Endothelial cell of umbilical vein (primary cell): ENCODE measurements around the gene MTG1. TPM values are rescaled to one million over a fixed set of nuclear protein-coding genes. Genes with fewer than 3 reads are reported as not detected.

Source experiments
- BruUV-seq: library from RNA; stranded (reverse); fragments of 400-500 nt; replicated peaks from 2 replicates; lab custom pipeline; 2021; lab: Mats Ljungman, UMichigan
- CTCF ChIA-PET: fragments of 300-600, 350-600 bp; sonication (Branson Sonifier 250); formaldehyde crosslinking; loops from one replicate; lab custom pipeline; 2021; ENCODE audit warnings: antibody characterized with exemption, inconsistent platforms; lab: Charles Lee
- POLR2A ChIA-PET: fragments of 300-600, 350-600 bp; sonication (Branson Sonifier 250); formaldehyde crosslinking; loops from one replicate; lab custom pipeline; 2021; ENCODE audit warnings: antibody characterized with exemption, inconsistent platforms; lab: Charles Lee
- DNase-seq: peaks from one replicate; pipeline ENCODE4 v3.0.0-alpha.2; 2011; ENCODE audit warnings: low read depth, low spot score
- FAIRE-seq: peaks from 2 replicates; lab custom pipeline; 2011; peaks lifted over from hg19 to GRCh38; lab: Jason Lieb, UNC
- H2AFZ ChIP-seq: 2 replicates; pipeline ENCODE4 v1.6.0; 2012; ENCODE audit warnings: low read depth, low read length, control low read depth, inconsistent platforms
- H3K27ac ChIP-seq: 2 replicates; pipeline ENCODE4 v1.5.1; 2011; ENCODE audit warnings: low read depth, mild to moderate bottlenecking, control low read depth, low read length, moderate library complexity; ENCODE audit not compliant: insufficient read depth
- H3K27me3 ChIP-seq, 2 experiments: 2 replicates each; pipeline versions ENCODE4 v1.6.0 to v1.6.1; 2011; ENCODE audit warnings: low read length in 2 of 2, mixed read lengths in 1 of 2; ENCODE audit not compliant: control insufficient read depth in 2 of 2, insufficient read depth in 2 of 2
- H3K36me3 ChIP-seq, 2 experiments: 2 replicates in 1 of 2; 3 replicates in 1 of 2; pipeline ENCODE4 v1.5.1; 2011; ENCODE audit warnings: low read length in 2 of 2, mild to moderate bottlenecking in 1 of 2, moderate library complexity in 1 of 2; ENCODE audit not compliant: control insufficient read depth in 2 of 2, insufficient read depth in 2 of 2; ENCODE audit errors: extremely low read depth in 1 of 2
- H3K4me1 ChIP-seq: 3 replicates; pipeline ENCODE4 v1.5.1; 2011; ENCODE audit warnings: mild to moderate bottlenecking, low read length; ENCODE audit not compliant: control insufficient read depth, insufficient read depth; ENCODE audit errors: extremely low read depth
- H3K4me2 ChIP-seq: 2 replicates; pipeline ENCODE4 v1.6.1; 2011; ENCODE audit warnings: low read length, control low read depth, mixed read lengths; ENCODE audit not compliant: insufficient read depth
- H3K4me3 ChIP-seq, 3 experiments: fragments of 200-600 bp in 1 of 3; sonication (generic), shearing (Covaris generic) in 1 of 3; replicated peaks in 1 of 3; 2 replicates each; pipeline ENCODE4 v1.5.1; 2011 to 2016; ENCODE audit warnings: control low read depth in 3 of 3, low read length in 3 of 3, mild to moderate bottlenecking in 2 of 3, inconsistent platforms in 1 of 3, low read depth in 1 of 3, moderate library complexity in 1 of 3; ENCODE audit not compliant: insufficient read depth in 1 of 3
- H3K79me2 ChIP-seq: 2 replicates; pipeline ENCODE4 v1.6.0; 2012; ENCODE audit warnings: low read length, inconsistent platforms; ENCODE audit not compliant: control insufficient read depth, insufficient read depth
- H3K9ac ChIP-seq: replicated peaks from 2 replicates; pipeline ENCODE3; 2011; ENCODE audit warnings: low read length, control low read depth; ENCODE audit not compliant: insufficient read depth; ENCODE audit errors: extremely low read depth
- H3K9me1 ChIP-seq: replicated peaks from 3 replicates; pipeline ENCODE4 v1.6.0; 2011; ENCODE audit warnings: mild to moderate bottlenecking, low read length; ENCODE audit not compliant: control insufficient read depth, insufficient read depth; ENCODE audit errors: extremely low read depth
- H3K9me3 ChIP-seq: replicated peaks from 2 replicates; pipeline ENCODE4 v1.5.1; 2012; ENCODE audit warnings: low read length, inconsistent platforms; ENCODE audit not compliant: control insufficient read depth, insufficient read depth
- H4K20me1 ChIP-seq: replicated peaks from 2 replicates; pipeline ENCODE3; 2011; ENCODE audit warnings: mild to moderate bottlenecking, low read length; ENCODE audit not compliant: control insufficient read depth, insufficient read depth; ENCODE audit errors: extremely low read depth
- CTCF ChIP-seq, 2 donors: IDR thresholded peaks; 1 replicate in 1 of 2; 2 replicates in 1 of 2; pipeline ENCODE4 v1.5.1; 2011; ENCODE audit warnings: low read length in 2 of 2, mild to moderate bottlenecking in 2 of 2, moderate library complexity in 2 of 2, control low read depth in 1 of 2, inconsistent platforms in 1 of 2, low read depth in 1 of 2; ENCODE audit not compliant: insufficient read depth in 1 of 2; ENCODE audit errors: extremely low read depth in 1 of 2
- EZH2 ChIP-seq: IDR thresholded peaks from 2 replicates; pipeline ENCODE4 v1.6.1; 2012; ENCODE audit warnings: borderline replicate concordance, low read depth, mild to moderate bottlenecking, moderate library complexity, low read length, inconsistent platforms; ENCODE audit not compliant: severe bottlenecking
- FOS ChIP-seq: IDR thresholded peaks from 2 replicates; pipeline ENCODE4 v1.6.1; 2011; ENCODE audit warnings: mild to moderate bottlenecking, low read length, moderate library complexity, borderline replicate concordance; ENCODE audit not compliant: insufficient read depth
- GATA2 ChIP-seq: IDR thresholded peaks from 2 replicates; pipeline ENCODE4 v1.7.0; 2011; ENCODE audit warnings: low read depth, mild to moderate bottlenecking, moderate library complexity, mixed read lengths, low read length; ENCODE audit not compliant: insufficient read length, insufficient read depth
- JUN ChIP-seq: IDR thresholded peaks from 2 replicates; pipeline ENCODE4 v1.6.1; 2011; ENCODE audit warnings: borderline replicate concordance, low read depth; ENCODE audit not compliant: insufficient read length, insufficient read depth
- MAX ChIP-seq: IDR thresholded peaks from 2 replicates; pipeline ENCODE4 v1.6.1; 2011; ENCODE audit not compliant: insufficient read depth, insufficient read length
- MYC ChIP-seq: IDR thresholded peaks from one replicate; pipeline ENCODE4 v1.6.1; 2011; ENCODE audit warnings: mild to moderate bottlenecking, low read depth, low read length
- POLR2A ChIP-seq: IDR thresholded peaks from 2 replicates; pipeline ENCODE4 v1.6.1; 2012; ENCODE audit warnings: low read depth, mild to moderate bottlenecking, control low read depth, low read length
- POLR2AphosphoS5 ChIP-seq: IDR thresholded peaks from 2 replicates; pipeline ENCODE4 v1.6.1; 2012; ENCODE audit warnings: low read depth, mild to moderate bottlenecking, control low read depth, low read length, moderate library complexity; ENCODE audit not compliant: insufficient read depth
- dilution Hi-C: fragments of 300-500 bp; cut with MboI; formaldehyde crosslinking; loops from one replicate; pipeline ENCODE4 v1.15.0; 2019; ENCODE audit warnings: low sequenced_read_pairs; ENCODE audit not compliant: extremely low pct_ligation_motif_present
- intact Hi-C: fragments of 100-400 bp; cut with micrococcal nuclease; formaldehyde crosslinking; loops from one replicate; pipeline ENCODE4 v1.10.0; 2022
- polyA plus RNA-seq, 4 experiments: library from polyadenylated mRNA; depleted of rRNA in 3 of 4; stranded (reverse) in 3 of 4; unstranded in 1 of 4; fragments of >200 nt; gene quantifications; 2 replicates each; pipeline versions ENCODE4 v1.2.1 to v1.2.3, GENCODE V29; 2011 to 2012; ENCODE audit warnings: missing spikeins in 1 of 4
- total RNA-seq: library from RNA; stranded (reverse); gene quantifications from 2 replicates; pipeline ENCODE4 v1.2.3, GENCODE V29; 2021

The MTG1 gene
- total and polyA plus RNA-seq, 2 donors (not counting 3 experiments of a cell fraction or from before 2014, with no cell fraction given) = 66.5 to 91.6 TPM

- H4K20me1 ChIP-seq = no peaks in the 10 kb centered on the region
- no peak overlapping the region for H3K9ac ChIP-seq
- peaks cover 11 to 20% of the 10 kb centered on the region in 2 experiments for H3K36me3 ChIP-seq
- BruUV-seq = no TSS peak
- intact Hi-C loops = no loop called here
- H2AFZ ChIP-seq = no peak overlapping the region
- H3K9me3 ChIP-seq = no peaks in the 10 kb centered on the region
- no peak for DNase-seq
- ChIA-PET CTCF (no interaction called here), POLR2A (no interaction called here)
- peaks cover 58% of the 10 kb centered on the region for H3K79me2 ChIP-seq
- no peaks in the 10 kb centered on the region for H3K27me3 ChIP-seq
- H3K9me1 ChIP-seq = peaks cover 2% of the 10 kb centered on the region
- dilution Hi-C loops = no loop called here
- H3K4me3 ChIP-seq = no peak overlapping the region
- H3K27ac ChIP-seq = no peak overlapping the region
- H3K4me2 ChIP-seq = no peak overlapping the region
- TF ChIP-seq POLR2AphosphoS5 = no peak
- no peak for TF ChIP-seq MAX
- H3K4me1 ChIP-seq = no peaks in the 10 kb centered on the region
- no peak for FAIRE-seq
Observed at GRCh38 chr10:133405844-133406527, 12.0 kb downstream of the MTG1 start.

- Histone ChIP-seq H3K36me3 (peaks cover 7 to 11% of the 10 kb centered on the region in 2 experiments), H3K27ac (no peak overlapping the region), H2AFZ (no peak overlapping the region), H4K20me1 (peaks cover 5% of the 10 kb centered on the region), H3K9ac (no peak overlapping the region), H3K4me2 (no peak overlapping the region), H3K4me1 (no peaks in the 10 kb centered on the region), H3K27me3 (no peaks in the 10 kb centered on the region), H3K79me2 (peaks cover 45% of the 10 kb centered on the region), H3K4me3 (no peak overlapping the region), H3K9me1 (peaks cover 2% of the 10 kb centered on the region), H3K9me3 (no peaks in the 10 kb centered on the region)
- dilution Hi-C loops (no loop called here), intact Hi-C loops (no loop called here)
- DNase-seq (no peak), FAIRE-seq (no peak)
- POLR2A ChIA-PET = no interaction called here
- CTCF ChIA-PET = no interaction called here
- BruUV-seq = no TSS peak
- no peak for TF ChIP-seq POLR2A
- no peak for TF ChIP-seq EZH2
- TF ChIP-seq CTCF (IDR thresholded peaks at IDR 0.05; ENCODE audit: extremely low read depth in 1 of 2, insufficient read depth in 1 of 2, low read depth in 1 of 2, low read length in 2 of 2) = no peak
- TF ChIP-seq MAX = no peak
- no peak for TF ChIP-seq MYC
- TF ChIP-seq GATA2 = no peak
- no peak for TF ChIP-seq FOS
- no peak for TF ChIP-seq POLR2AphosphoS5
- no peak for TF ChIP-seq JUN
Observed at GRCh38 chr10:133411523-133412380, 17.8 kb downstream of the MTG1 start.
